Glutamatergic neuron (in vitro differentiated cells): ENCODE measurements around the gene MICALL1. TPM values are rescaled to one million over a fixed set of nuclear protein-coding genes. Genes with fewer than 3 reads are reported as not detected.

Experiments
- DNase-seq: peaks from one replicate; pipeline ENCODE4 v3.0.0; 2022
- H3K27ac Mint-ChIP-seq: one replicate; pipeline ENCODE4 v1.8.0; 2020; ENCODE audit warnings: mild to moderate bottlenecking, mixed read lengths, inconsistent platforms; ENCODE audit not compliant: unreplicated experiment
- H3K27me3 Mint-ChIP-seq: one replicate; pipeline ENCODE4 v1.8.0; 2020; ENCODE audit warnings: mild to moderate bottlenecking, moderate library complexity, mixed read lengths, inconsistent platforms; ENCODE audit not compliant: unreplicated experiment
- H3K36me3 Mint-ChIP-seq: one replicate; pipeline ENCODE4 v1.8.0; 2020; ENCODE audit warnings: mild to moderate bottlenecking, mixed read lengths, inconsistent platforms; ENCODE audit not compliant: unreplicated experiment
- H3K4me1 Mint-ChIP-seq: one replicate; pipeline ENCODE4 v1.8.0; 2020; ENCODE audit warnings: mild to moderate bottlenecking, low read depth, mixed read lengths, inconsistent platforms; ENCODE audit not compliant: unreplicated experiment
- H3K4me3 Mint-ChIP-seq: one replicate; pipeline ENCODE4 v1.8.0; 2020; ENCODE audit warnings: mild to moderate bottlenecking, mixed read lengths, inconsistent platforms; ENCODE audit not compliant: unreplicated experiment
- H3K9me3 Mint-ChIP-seq: one replicate; pipeline ENCODE4 v1.8.0; 2020; ENCODE audit warnings: mild to moderate bottlenecking, moderate library complexity, mixed read lengths, inconsistent platforms; ENCODE audit not compliant: unreplicated experiment
- CTCF ChIP-seq: fragments of 200-600 bp; sonication (generic); IDR thresholded peaks from one replicate; pipeline ENCODE4 v1.5.0; 2021; ENCODE audit not compliant: partially characterized antibody, unreplicated experiment
- total RNA-seq: library from RNA; stranded (reverse); fragmentation: NEBNext Ultra II Directional; extraction: Animal tissue kit (Norgen Biotek cat#: 25700); gene quantifications from one replicate; pipeline ENCODE4 v1.2.1, GENCODE V29; 2021; ENCODE audit not compliant: unreplicated experiment

Gene MICALL1
- total RNA-seq, 1 donor from 2014 or later: 133 TPM

GRCh38 chr22:37897807-37898206, 8.3 kb upstream of the MICALL1 start:
- Mint-ChIP-seq H3K4me3 (no peak overlapping the region), H3K9me3 (no peaks in the 10 kb centered on the region), H3K27ac (no peak overlapping the region), H3K4me1 (peaks cover 3% of the 10 kb centered on the region), H3K27me3 (peaks cover 6% of the 10 kb centered on the region), H3K36me3 (no peaks in the 10 kb centered on the region)
- no peak for DNase-seq
- TF ChIP-seq CTCF: no peak

GRCh38 chr22:37898441-37899181, 7.5 kb upstream of the MICALL1 start:
- no peak for TF ChIP-seq CTCF
- peaks cover 6% of the 10 kb centered on the region for H3K27me3 Mint-ChIP-seq
- H3K36me3 Mint-ChIP-seq: no peaks in the 10 kb centered on the region
- DNase-seq: no peak
- no peaks in the 10 kb centered on the region for H3K9me3 Mint-ChIP-seq
- H3K27ac Mint-ChIP-seq: no peak overlapping the region
- H3K4me1 Mint-ChIP-seq: peaks cover 3% of the 10 kb centered on the region
- no peak overlapping the region for H3K4me3 Mint-ChIP-seq

- peaks cover 12% of the 10 kb centered on the region for H3K9me3 Mint-ChIP-seq
Measured at GRCh38 chr22:37904572-37905533, 1.2 kb upstream of the MICALL1 start.

GRCh38 chr22:37906364-37907008, 389 bp downstream of the MICALL1 start:
- Mint-ChIP-seq H3K4me1 (peaks cover 34% of the 10 kb centered on the region), H3K27ac (peak overlapping the region; percentile 90), H3K27me3 (peaks cover 24% of the 10 kb centered on the region), H3K9me3 (peaks cover 12% of the 10 kb centered on the region), H3K36me3 (no peaks in the 10 kb centered on the region), H3K4me3 (peak overlapping the region; percentile 93)
- no peak for TF ChIP-seq CTCF
- peak; percentile 53 for DNase-seq

More at GRCh38 chr22:37904572-37905533, 1.2 kb upstream of the MICALL1 start:
- TF ChIP-seq CTCF: no peak
- H3K36me3 Mint-ChIP-seq: no peaks in the 10 kb centered on the region
- H3K27me3 Mint-ChIP-seq: peaks cover 24% of the 10 kb centered on the region
- peak overlapping the region; percentile 86 for H3K4me3 Mint-ChIP-seq
- H3K27ac Mint-ChIP-seq: peak overlapping the region; percentile 98
- peaks cover 23% of the 10 kb centered on the region for H3K4me1 Mint-ChIP-seq
- peak; percentile 82 for DNase-seq
